H1 (cell line): ENCODE measurements around the gene NAPG. TPM values are rescaled to one million over a fixed set of nuclear protein-coding genes. Genes with fewer than 3 reads are reported as not detected.

Experiments used
- PHF8 ChIP-seq: fragments of 200-600 bp; sonication (generic); conservative IDR thresholded peaks from 2 replicates; pipeline ENCODE4 v1.7.1; 2012; ENCODE audit warnings: low read depth, mild to moderate bottlenecking, inconsistent platforms, low read length, moderate library complexity
- POLR2A ChIP-seq, 2 experiments: IDR thresholded peaks; 1 replicate in 1 of 2; 2 replicates in 1 of 2; pipeline ENCODE4 v1.6.1; 2011; ENCODE audit warnings: low read depth in 2 of 2, low read length in 2 of 2, mild to moderate bottlenecking in 2 of 2; ENCODE audit errors: control extremely low read depth in 1 of 2
- RXRA ChIP-seq: IDR thresholded peaks from 2 replicates; pipeline ENCODE4 v1.6.1; 2011; ENCODE audit warnings: low read depth, mild to moderate bottlenecking, low read length, moderate library complexity; ENCODE audit not compliant: insufficient read depth
- SIN3A ChIP-seq, 2 experiments: IDR thresholded peaks in 1 of 2; conservative IDR thresholded peaks in 1 of 2; 2 replicates each; pipeline ENCODE4 v1.6.1; 2011 to 2012; ENCODE audit warnings: low read length in 2 of 2, improper control_type of control experiment in 1 of 2, low read depth in 1 of 2, mild to moderate bottlenecking in 1 of 2
- TAF1 ChIP-seq: IDR thresholded peaks from 2 replicates; pipeline ENCODE4 v1.6.1; 2011; ENCODE audit warnings: mild to moderate bottlenecking, low read depth, low read length
- TBP ChIP-seq: IDR thresholded peaks from 2 replicates; pipeline ENCODE4 v1.6.1; 2011; ENCODE audit warnings: low read depth, low read length, improper control_type of control experiment
- TCF12 ChIP-seq: IDR thresholded peaks from 2 replicates; pipeline ENCODE4 v1.6.1; 2011; ENCODE audit warnings: low read depth, mild to moderate bottlenecking, low read length
- polyA plus RNA-seq, 7 experiments: library from polyadenylated mRNA; depleted of rRNA in 3 of 7; stranded (reverse) in 5 of 7; unstranded in 2 of 7; fragments of >200 nt in 5 of 7; fragments of 200-250 nt in 2 of 7; gene quantifications; 1 replicate in 5 of 7; 2 replicates in 1 of 7; 4 replicates in 1 of 7; pipeline versions ENCODE4 v1.2.1 to v1.2.3, GENCODE V29; 2011 to 2013; ENCODE audit warnings: missing spikeins in 2 of 7, mixed read lengths in 2 of 7
- total RNA-seq: library from RNA; stranded (reverse); fragmentation: NEBNext Ultra II Directional; extraction: Animal tissue kit (Norgen Biotek cat#: 25700); gene quantifications from 2 replicates; pipeline ENCODE4 v1.2.1, GENCODE V29; 2021

The NAPG gene
- total and polyA plus RNA-seq, 2 of the 8 experiments (the other 6 are each of a cell fraction or from before 2014, with no cell fraction given), result 8.0 to 23.5 TPM

GRCh38 chr18:10525697-10526560, at the start of gene NAPG (continued):
- TF ChIP-seq TBP (peak; percentile 27; the same call in 1 of the 2 replicates), SIN3A (conservative IDR thresholded peaks at IDR 0.05 in 1 of 2, IDR thresholded peaks at IDR 0.05 in 1 of 2; ENCODE audit: low read depth in 1 of 2, low read length in 2 of 2) (peak in 1 of 2 experiments; percentile 39; a peak in 1 of 4 replicates), PHF8 (0 out of 2 replicates have a peak, but pooled peaks have one; percentile 42), RXRA (no peak), POLR2A (IDR thresholded peaks at IDR 0.05; ENCODE audit: control extremely low read depth in 1 of 2, low read depth in 2 of 2, low read length in 2 of 2) (peak in 1 of 2 experiments; percentile 56; a peak in 1 of 3 replicates), TCF12 (no peak), TAF1 (peak; percentile 47; the same call in 1 of the 2 replicates)
